KMS-11 (cell line): ENCODE data around the gene PRKCE.

Experiments used
- H2AFZ ChIP-seq: fragments of 200-600 bp; sonication (generic); 2 replicates; pipeline ENCODE4 v1.6.1; 2016; ENCODE audit warnings: antibody characterized with exemption, mixed run types, low read depth
- H3K27ac ChIP-seq: fragments of 200-600 bp; sonication (generic); 2 replicates; pipeline ENCODE4 v1.6.1; 2016; ENCODE audit warnings: mild to moderate bottlenecking, mixed run types
- H3K27me3 ChIP-seq: fragments of 200-600 bp; sonication (generic); 2 replicates; pipeline ENCODE4 v1.6.1; 2017; ENCODE audit warnings: mild to moderate bottlenecking, low read depth, mixed run types, moderate library complexity; ENCODE audit not compliant: insufficient read depth
- H3K36me3 ChIP-seq: fragments of 200-600 bp; sonication (generic); 2 replicates; pipeline ENCODE4 v1.6.1; 2017; ENCODE audit warnings: mild to moderate bottlenecking, mixed run types; ENCODE audit not compliant: insufficient read depth
- H3K4me1 ChIP-seq: fragments of 200-600 bp; sonication (generic); 2 replicates; pipeline ENCODE4 v1.6.1; 2016; ENCODE audit warnings: mild to moderate bottlenecking, low read depth, mixed run types; ENCODE audit not compliant: poor library complexity, severe bottlenecking
- H3K4me2 ChIP-seq: fragments of 200-600 bp; sonication (generic); 2 replicates; pipeline ENCODE4 v1.7.0; 2016; ENCODE audit warnings: mild to moderate bottlenecking, mixed run types
- H3K4me3 ChIP-seq: fragments of 200-600 bp; sonication (generic); IDR thresholded peaks from 2 replicates; pipeline ENCODE4 v1.6.1; 2017; ENCODE audit warnings: low read depth, low read length, mixed read lengths; ENCODE audit not compliant: insufficient read depth
- H3K79me2 ChIP-seq: fragments of 200-600 bp; sonication (generic); 2 replicates; pipeline ENCODE4 v1.6.1; 2016; ENCODE audit warnings: low read depth, mixed run types; ENCODE audit not compliant: insufficient read depth
- H3K9ac ChIP-seq: fragments of 200-600 bp; sonication (generic); 2 replicates; pipeline ENCODE4 v1.6.1; 2016; ENCODE audit warnings: mild to moderate bottlenecking, mixed run types
- H4K20me1 ChIP-seq: fragments of 200-600 bp; sonication (generic); 2 replicates; pipeline ENCODE4 v1.6.1; 2016; ENCODE audit warnings: mild to moderate bottlenecking, mixed run types; ENCODE audit not compliant: insufficient read depth
- TF ChIP-seq, protein P1 (sequence below): fragments of 200-600 bp; sonication (generic); conservative IDR thresholded peaks from 2 replicates; pipeline ENCODE4 v1.6.1; 2017; ENCODE audit warnings: low read depth, mild to moderate bottlenecking, antibody characterized with exemption, low read length, moderate library complexity, mixed read lengths

Gene PRKCE

GRCh38 chr2:46026431-46026830 lies 375.0 kb downstream of the PRKCE start:
- Histone ChIP-seq H4K20me1 (no peaks in the 10 kb centered on the region), H3K27me3 (no peaks in the 10 kb centered on the region), H3K79me2 (no peaks in the 10 kb centered on the region), H3K36me3 (no peaks in the 10 kb centered on the region), H3K27ac (no peak overlapping the region), H3K4me1 (no peaks in the 10 kb centered on the region), H3K4me3 (no peak overlapping the region), H3K4me2 (no peak overlapping the region), H2AFZ (no peak overlapping the region), H3K9ac (no peak overlapping the region)
- TF ChIP-seq, protein P1, sequence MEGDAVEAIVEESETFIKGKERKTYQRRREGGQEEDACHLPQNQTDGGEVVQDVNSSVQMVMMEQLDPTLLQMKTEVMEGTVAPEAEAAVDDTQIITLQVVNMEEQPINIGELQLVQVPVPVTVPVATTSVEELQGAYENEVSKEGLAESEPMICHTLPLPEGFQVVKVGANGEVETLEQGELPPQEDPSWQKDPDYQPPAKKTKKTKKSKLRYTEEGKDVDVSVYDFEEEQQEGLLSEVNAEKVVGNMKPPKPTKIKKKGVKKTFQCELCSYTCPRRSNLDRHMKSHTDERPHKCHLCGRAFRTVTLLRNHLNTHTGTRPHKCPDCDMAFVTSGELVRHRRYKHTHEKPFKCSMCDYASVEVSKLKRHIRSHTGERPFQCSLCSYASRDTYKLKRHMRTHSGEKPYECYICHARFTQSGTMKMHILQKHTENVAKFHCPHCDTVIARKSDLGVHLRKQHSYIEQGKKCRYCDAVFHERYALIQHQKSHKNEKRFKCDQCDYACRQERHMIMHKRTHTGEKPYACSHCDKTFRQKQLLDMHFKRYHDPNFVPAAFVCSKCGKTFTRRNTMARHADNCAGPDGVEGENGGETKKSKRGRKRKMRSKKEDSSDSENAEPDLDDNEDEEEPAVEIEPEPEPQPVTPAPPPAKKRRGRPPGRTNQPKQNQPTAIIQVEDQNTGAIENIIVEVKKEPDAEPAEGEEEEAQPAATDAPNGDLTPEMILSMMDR = no peak

DNA sequence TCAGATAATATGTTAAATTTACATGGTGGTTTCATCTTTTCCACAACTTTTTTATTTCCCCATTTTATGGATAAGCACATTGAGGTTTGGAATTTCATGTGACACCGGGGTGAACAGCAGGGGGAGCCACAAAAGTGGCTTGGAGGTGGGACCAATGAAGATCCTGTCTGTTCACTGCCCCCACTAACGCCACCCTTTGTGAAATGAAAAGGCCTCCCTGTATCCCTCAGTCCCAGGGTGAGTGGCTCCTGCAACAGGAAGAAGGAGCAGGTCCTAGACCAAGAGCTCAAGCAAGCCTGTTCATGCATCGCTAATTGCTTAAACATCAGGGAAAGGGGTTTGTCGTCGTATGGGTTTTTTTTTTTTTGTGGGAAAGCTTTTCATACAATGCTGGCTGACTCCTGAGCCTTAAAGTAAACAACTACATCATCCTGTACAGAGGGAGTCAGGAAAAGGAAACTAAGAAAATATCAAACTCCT lies 377.9 kb downstream of the PRKCE start:
- no peak overlapping the region for H2AFZ ChIP-seq
- no peaks in the 10 kb centered on the region for H3K79me2 ChIP-seq
- no peak overlapping the region for H3K4me3 ChIP-seq
- TF ChIP-seq, protein P1 = no peak; the same call in 1 of the 2 replicates
- no peaks in the 10 kb centered on the region for H4K20me1 ChIP-seq
- H3K27me3 ChIP-seq = no peaks in the 10 kb centered on the region
- H3K4me2 ChIP-seq = no peak overlapping the region
- no peaks in the 10 kb centered on the region for H3K4me1 ChIP-seq
- H3K9ac ChIP-seq = no peak overlapping the region
- H3K27ac ChIP-seq = no peak overlapping the region
- no peaks in the 10 kb centered on the region for H3K36me3 ChIP-seq

DNA sequence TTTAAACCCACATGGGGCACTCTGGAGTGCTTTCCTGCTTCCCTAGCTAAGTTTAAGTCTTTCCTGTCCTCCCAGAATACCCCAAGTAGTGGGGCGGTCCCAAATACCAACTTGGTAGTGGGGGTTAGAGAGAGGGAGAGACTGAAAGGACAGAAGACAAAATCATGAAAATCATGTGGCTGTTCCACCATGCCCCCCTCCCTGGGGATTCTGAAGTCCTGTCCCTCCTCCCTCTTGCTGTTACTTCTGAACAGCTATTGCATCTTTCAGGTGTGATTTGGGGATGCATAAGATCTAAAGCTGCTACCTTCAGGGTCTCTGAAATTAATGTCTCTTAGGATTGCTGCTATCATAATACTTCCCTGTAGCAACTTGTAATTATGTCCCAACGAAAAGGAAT lies 378.9 kb downstream of the PRKCE start:
- H3K4me1 ChIP-seq = no peaks in the 10 kb centered on the region
- no peak overlapping the region for H2AFZ ChIP-seq

DNA sequence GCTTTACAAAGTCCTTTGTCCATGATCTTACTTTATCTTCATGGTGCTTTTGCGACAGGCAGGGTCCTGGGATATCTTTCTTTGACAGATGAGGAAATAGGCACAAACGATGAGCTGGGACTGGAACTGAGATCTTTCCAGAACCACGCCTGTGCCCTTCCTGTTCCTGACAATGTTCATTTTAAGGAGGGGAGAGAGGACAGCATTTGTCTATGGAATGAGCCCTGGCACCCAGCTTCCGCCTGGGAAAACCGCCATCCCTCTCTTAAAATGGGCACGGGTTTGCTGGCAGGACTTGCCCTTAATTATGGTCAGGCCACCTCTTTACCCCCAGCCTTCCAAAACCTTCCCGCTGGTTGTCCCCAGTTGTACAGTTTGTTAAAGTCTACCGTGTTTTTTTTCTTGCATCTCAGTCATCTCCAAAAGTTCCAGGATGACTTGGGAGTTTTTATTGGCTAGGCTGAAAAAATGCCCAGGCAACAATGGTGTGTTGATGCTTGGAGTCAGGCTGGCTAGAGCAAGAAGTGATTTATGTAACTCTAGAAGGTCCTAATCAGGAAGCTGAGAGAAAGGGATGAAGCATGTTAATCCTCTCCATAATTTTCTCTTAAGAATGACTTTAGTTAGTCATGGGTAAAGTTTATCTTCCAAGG lies 380.8 kb downstream of the PRKCE start:
- Histone ChIP-seq H3K27ac (no peak overlapping the region), H3K79me2 (no peaks in the 10 kb centered on the region), H3K27me3 (no peaks in the 10 kb centered on the region), H3K4me1 (no peaks in the 10 kb centered on the region), H3K4me3 (no peak overlapping the region), H4K20me1 (no peaks in the 10 kb centered on the region), H3K4me2 (no peak overlapping the region), H2AFZ (no peak overlapping the region), H3K36me3 (no peaks in the 10 kb centered on the region), H3K9ac (no peak overlapping the region)
- TF ChIP-seq, protein P1 = no peak

More for the DNA sequence above, 378.9 kb downstream of the PRKCE start:
- Histone ChIP-seq H3K79me2 (no peaks in the 10 kb centered on the region), H3K4me3 (no peak overlapping the region), H3K9ac (no peak overlapping the region), H3K27me3 (no peaks in the 10 kb centered on the region), H3K27ac (no peak overlapping the region), H3K36me3 (no peaks in the 10 kb centered on the region), H3K4me2 (no peak overlapping the region), H4K20me1 (no peaks in the 10 kb centered on the region)
- TF ChIP-seq, protein P1 = no peak
